A549 (cell line): ENCODE results near the gene DSC1.

Source experiments
- BHLHE40 ChIP-seq: IDR thresholded peaks from 2 replicates; pipeline ENCODE4 v1.6.1; 2012; ENCODE audit warnings: low read depth, low read length, inconsistent platforms
- CTCF ChIP-seq: fragments of >200 bp; sonication (Bioruptor Twin); formaldehyde crosslinking; IDR thresholded peaks from 3 replicates; pipeline ENCODE4 v1.5.1; 2016
- EP300 ChIP-seq, 2 experiments: fragments of >200 bp; sonication (Bioruptor Twin); formaldehyde crosslinking; IDR thresholded peaks; 2 replicates in 1 of 2; 3 replicates in 1 of 2; pipeline ENCODE4 v1.6.1; 2016 to 2017
- HDAC2 ChIP-seq: fragments of 200-600 bp; sonication (generic); IDR thresholded peaks from 2 replicates; pipeline ENCODE4 v1.6.1; 2016
- JUN ChIP-seq, 2 experiments: fragments of >200 bp; sonication (Bioruptor Twin); formaldehyde crosslinking; IDR thresholded peaks; 2 replicates in 1 of 2; 3 replicates in 1 of 2; pipeline ENCODE4 v1.6.1; 2016 to 2017
- KDM1A ChIP-seq: fragments of 200-600 bp; sonication (generic); IDR thresholded peaks from 2 replicates; pipeline ENCODE4 v1.6.1; 2016; ENCODE audit warnings: low read depth, mild to moderate bottlenecking
- MAX ChIP-seq: IDR thresholded peaks from 2 replicates; pipeline ENCODE4 v1.6.1; 2012
- MYC ChIP-seq: IDR thresholded peaks from 2 replicates; pipeline ENCODE4 v1.6.1; 2012; ENCODE audit warnings: mild to moderate bottlenecking, inconsistent platforms, low read length, improper control_type of control experiment, borderline replicate concordance
- PHF8 ChIP-seq: fragments of 200-600 bp; sonication (generic); IDR thresholded peaks from 2 replicates; pipeline ENCODE4 v1.6.1; 2016; ENCODE audit warnings: low read depth, mild to moderate bottlenecking, antibody characterized with exemption, moderate library complexity, borderline replicate concordance
- POLR2A ChIP-seq: IDR thresholded peaks from 2 replicates; pipeline ENCODE4 v1.6.1; 2012; ENCODE audit warnings: mild to moderate bottlenecking, low read length
- USF2 ChIP-seq: fragments of 450-650 bp; IDR thresholded peaks from 2 replicates; pipeline ENCODE4 v1.6.1; 2014; ENCODE audit warnings: antibody characterized with exemption

- TF ChIP-seq POLR2A (no peak), CTCF (no peak), HDAC2 (no peak), KDM1A (no peak), BHLHE40 (no peak), MYC (no peak), USF2 (no peak), PHF8 (no peak), EP300 (IDR thresholded peaks at IDR 0.05) (no peak), MAX (no peak), JUN (IDR thresholded peaks at IDR 0.05) (no peak)
These were observed 13.3 kb downstream of the DSC1 start for GRCh38 chr18:31149351-31149750.
